Esophagus squamous epithelium (tissue), 4 donors: Measurements from ENCODE around the gene SEC22B.
"Not testable (repeated sequence)": the region's sequence is repeated elsewhere in the genome, so short reads cannot be mapped to it uniquely, and the experiment has no call there.

ENCODE experiments used
- POLR2A ChIP-seq, 4 donors: fragments of 450-650 bp; IDR thresholded peaks; one replicate each; pipeline ENCODE4 v1.6.1; 2017; ENCODE audit warnings: antibody characterized with exemption in 4 of 4, mild to moderate bottlenecking in 4 of 4, moderate library complexity in 3 of 4
- TF ChIP-seq, protein P1 (sequence below), 6 experiments: fragments of 450-650 bp in 4 of 6; fragments of 200-600 bp in 2 of 6; sonication (generic) in 2 of 6; IDR thresholded peaks; one replicate each; pipeline ENCODE4 v1.5.1; 2016 to 2019; ENCODE audit warnings: antibody characterized with exemption in 6 of 6, mild to moderate bottlenecking in 4 of 6, moderate library complexity in 4 of 6

DNA sequence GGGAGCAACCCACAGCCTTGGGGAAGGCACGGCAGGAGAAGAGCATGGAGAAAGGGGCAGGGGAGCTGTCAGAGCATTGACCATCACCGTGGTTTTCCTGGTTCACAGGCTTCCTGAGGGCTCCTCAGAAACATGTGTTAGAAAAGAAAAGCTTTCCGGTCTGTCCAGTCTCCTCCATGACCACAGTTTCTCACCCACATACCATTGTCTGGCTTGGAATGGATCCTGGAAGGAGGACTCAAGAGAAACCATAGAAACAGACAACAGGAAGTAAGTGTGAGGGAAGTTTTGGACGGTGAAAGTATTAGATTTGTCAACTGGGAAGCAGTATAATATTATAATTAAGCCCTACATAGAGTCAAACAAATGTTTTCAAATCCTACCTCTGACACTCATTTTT lies 55.8 kb downstream of the SEC22B start:
- TF ChIP-seq, protein P1, sequence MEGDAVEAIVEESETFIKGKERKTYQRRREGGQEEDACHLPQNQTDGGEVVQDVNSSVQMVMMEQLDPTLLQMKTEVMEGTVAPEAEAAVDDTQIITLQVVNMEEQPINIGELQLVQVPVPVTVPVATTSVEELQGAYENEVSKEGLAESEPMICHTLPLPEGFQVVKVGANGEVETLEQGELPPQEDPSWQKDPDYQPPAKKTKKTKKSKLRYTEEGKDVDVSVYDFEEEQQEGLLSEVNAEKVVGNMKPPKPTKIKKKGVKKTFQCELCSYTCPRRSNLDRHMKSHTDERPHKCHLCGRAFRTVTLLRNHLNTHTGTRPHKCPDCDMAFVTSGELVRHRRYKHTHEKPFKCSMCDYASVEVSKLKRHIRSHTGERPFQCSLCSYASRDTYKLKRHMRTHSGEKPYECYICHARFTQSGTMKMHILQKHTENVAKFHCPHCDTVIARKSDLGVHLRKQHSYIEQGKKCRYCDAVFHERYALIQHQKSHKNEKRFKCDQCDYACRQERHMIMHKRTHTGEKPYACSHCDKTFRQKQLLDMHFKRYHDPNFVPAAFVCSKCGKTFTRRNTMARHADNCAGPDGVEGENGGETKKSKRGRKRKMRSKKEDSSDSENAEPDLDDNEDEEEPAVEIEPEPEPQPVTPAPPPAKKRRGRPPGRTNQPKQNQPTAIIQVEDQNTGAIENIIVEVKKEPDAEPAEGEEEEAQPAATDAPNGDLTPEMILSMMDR (IDR thresholded peaks at IDR 0.05): not testable (repeated sequence)
- not testable (repeated sequence) for TF ChIP-seq POLR2A (IDR thresholded peaks at IDR 0.05)
